ENCODE data around the gene FFAR2.

DNA sequence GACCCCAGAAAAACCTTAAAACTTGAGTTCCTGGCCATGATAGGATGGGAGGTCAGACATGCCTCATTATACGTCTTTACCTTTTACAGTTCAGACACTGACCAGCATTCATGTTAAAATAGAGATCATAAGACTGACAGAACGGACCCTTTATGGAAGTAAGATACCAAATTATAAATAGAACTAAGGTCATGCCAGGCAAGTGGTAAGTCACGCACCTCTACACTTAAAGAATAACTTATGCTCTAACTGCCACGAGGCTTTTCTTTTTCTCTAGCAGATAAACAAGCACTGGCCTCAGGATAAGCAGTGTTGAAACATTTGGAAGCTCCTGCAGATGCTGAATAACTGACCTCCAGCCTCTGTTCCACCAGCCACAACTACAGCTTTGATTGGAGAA, 48.8 kb upstream of the FFAR2 start:
- TF ChIP-seq, protein P1, sequence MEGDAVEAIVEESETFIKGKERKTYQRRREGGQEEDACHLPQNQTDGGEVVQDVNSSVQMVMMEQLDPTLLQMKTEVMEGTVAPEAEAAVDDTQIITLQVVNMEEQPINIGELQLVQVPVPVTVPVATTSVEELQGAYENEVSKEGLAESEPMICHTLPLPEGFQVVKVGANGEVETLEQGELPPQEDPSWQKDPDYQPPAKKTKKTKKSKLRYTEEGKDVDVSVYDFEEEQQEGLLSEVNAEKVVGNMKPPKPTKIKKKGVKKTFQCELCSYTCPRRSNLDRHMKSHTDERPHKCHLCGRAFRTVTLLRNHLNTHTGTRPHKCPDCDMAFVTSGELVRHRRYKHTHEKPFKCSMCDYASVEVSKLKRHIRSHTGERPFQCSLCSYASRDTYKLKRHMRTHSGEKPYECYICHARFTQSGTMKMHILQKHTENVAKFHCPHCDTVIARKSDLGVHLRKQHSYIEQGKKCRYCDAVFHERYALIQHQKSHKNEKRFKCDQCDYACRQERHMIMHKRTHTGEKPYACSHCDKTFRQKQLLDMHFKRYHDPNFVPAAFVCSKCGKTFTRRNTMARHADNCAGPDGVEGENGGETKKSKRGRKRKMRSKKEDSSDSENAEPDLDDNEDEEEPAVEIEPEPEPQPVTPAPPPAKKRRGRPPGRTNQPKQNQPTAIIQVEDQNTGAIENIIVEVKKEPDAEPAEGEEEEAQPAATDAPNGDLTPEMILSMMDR (IDR thresholded peaks at IDR 0.05) = no peak
- TF ChIP-seq POLR2A (IDR thresholded peaks at IDR 0.05) = no peak
